Sigmoid colon (tissue), 7 donors: ENCODE data around the gene ANKRD2. TPM values are rescaled to one million over a fixed set of nuclear protein-coding genes. Genes with fewer than 3 reads are reported as not detected.
"Not testable (repeated sequence)": the region's sequence is repeated elsewhere in the genome, so short reads cannot be mapped to it uniquely, and the experiment has no call there.

Experiments used
- DNase-seq: peaks from one replicate; pipeline ENCODE4 v3.0.0-alpha.2; 2019
- H3K27ac ChIP-seq, 4 donors: fragments of 200-600 bp; sonication (generic); one replicate each; pipeline ENCODE4 v1.5.1; 2016 to 2019; ENCODE audit warnings: mild to moderate bottlenecking in 1 of 4
- H3K27me3 ChIP-seq, 3 donors: fragments of 200-600 bp; sonication (generic); one replicate each; pipeline ENCODE4 v1.5.1; 2019; ENCODE audit warnings: mild to moderate bottlenecking in 1 of 3
- H3K36me3 ChIP-seq, 4 donors: fragments of 200-600 bp; sonication (generic); one replicate each; pipeline ENCODE4 v1.5.1; 2016 to 2019
- H3K4me1 ChIP-seq, 4 donors: fragments of 200-600 bp; sonication (generic); one replicate each; pipeline ENCODE4 v1.5.1; 2017 to 2019
- H3K4me3 ChIP-seq, 4 donors: fragments of 200-600 bp; sonication (generic); one replicate each; pipeline ENCODE4 v1.5.1; 2017 to 2019; ENCODE audit warnings: mild to moderate bottlenecking in 2 of 4, moderate library complexity in 1 of 4
- H3K9me3 ChIP-seq, 4 donors: fragments of 200-600 bp in 3 of 4; sonication (generic) in 3 of 4; one replicate each; pipeline versions ENCODE4 v1.5.1 to v1.6.1; 2013 to 2019
- EP300 ChIP-seq, 4 donors: sonication (generic); formaldehyde crosslinking; IDR thresholded peaks; one replicate each; pipeline ENCODE4 v1.6.1; 2017; ENCODE audit warnings: antibody characterized with exemption in 4 of 4
- POLR2A ChIP-seq, 2 donors: fragments of 450-650 bp; IDR thresholded peaks; one replicate each; pipeline ENCODE4 v1.6.1; 2016; ENCODE audit warnings: antibody characterized with exemption in 2 of 2, mild to moderate bottlenecking in 2 of 2, moderate library complexity in 2 of 2
- POLR2AphosphoS5 ChIP-seq, 4 donors: sonication (generic); formaldehyde crosslinking; IDR thresholded peaks; one replicate each; pipeline ENCODE4 v1.6.1; 2017; ENCODE audit warnings: antibody characterized with exemption in 4 of 4
- WGBS, 2 donors: extraction: QIAGEN DNeasy Blood & Tissue Kit; methylation state at CpG; one replicate each; pipeline ENCODE4 v1.1.7; 2013; 5-methylcytosine and 5-hydroxymethylcytosine counted together
- intact Hi-C: fragments of 100-400 bp; cut with DNase I; formaldehyde crosslinking; loops from one replicate; pipeline ENCODE4 v1.15.1; 2023
- polyA plus RNA-seq, 3 donors: library from polyadenylated mRNA; stranded (reverse); fragments of 200-250 nt; gene quantifications; one replicate each; pipeline ENCODE4 v1.2.3, GENCODE V29; 2013
- total RNA-seq, 4 donors: library from RNA; depleted of rRNA; stranded (reverse); fragments of >200 nt; gene quantifications; one replicate each; pipeline ENCODE4 v1.1.0, GENCODE V29; 2016
- TF ChIP-seq, protein P1 (sequence below), 4 experiments: fragments of 450-650 bp in 3 of 4; fragments of 200-600 bp in 1 of 4; IDR thresholded peaks; one replicate each; pipeline ENCODE4 v1.5.1; 2016 to 2019; ENCODE audit warnings: antibody characterized with exemption in 4 of 4, mild to moderate bottlenecking in 3 of 4, moderate library complexity in 2 of 4
- donor health status: healthy with polysubstance abuse.
- donor health status: Bipolar disorder and iron deficiency.
- donor health status: healthy.

Gene ANKRD2
- total and polyA plus RNA-seq, 7 donors, result 0.31 to 1.2 (median 0.49) TPM; not detected in 4

DNA sequence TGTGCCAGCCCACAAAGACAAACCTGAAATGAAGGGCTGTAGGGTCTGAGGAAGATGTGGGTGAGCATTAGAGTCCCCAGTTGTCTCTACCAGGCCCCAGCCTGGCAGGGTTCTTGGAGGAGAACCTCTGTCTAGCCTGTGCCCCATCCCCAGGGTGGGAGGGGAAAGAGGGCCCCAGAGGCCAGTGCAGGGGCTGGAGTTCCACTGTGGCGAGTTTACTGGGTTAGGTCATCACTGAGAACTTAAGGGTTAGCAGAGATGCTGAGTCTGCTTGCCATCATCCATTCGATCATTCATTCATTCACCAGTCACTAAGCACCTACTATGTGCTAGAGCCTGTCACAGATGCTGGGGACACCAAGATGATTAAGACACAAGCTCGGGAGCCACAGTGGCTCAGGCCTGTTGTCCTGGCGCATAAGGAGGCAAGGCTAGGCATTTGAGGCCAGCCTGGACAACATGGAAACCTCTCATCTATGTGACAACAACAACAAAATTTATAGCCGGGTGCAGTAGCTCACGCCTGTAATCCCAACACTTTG, 2.6 kb downstream of the ANKRD2 start:
- Histone ChIP-seq H3K36me3 (peaks cover 0 to 9% (median 3%) of the 10 kb centered on the region in 4 donors), H3K4me1 (peaks cover 0 to 30% (median 22%) of the 10 kb centered on the region in 4 donors), H3K4me3 (no peak overlapping the region), H3K9me3 (no peaks in the 10 kb centered on the region), H3K27ac (peak overlapping the region; percentile 33 to 82 (median 66)), H3K27me3 (no peaks in the 10 kb centered on the region)
- 76 to 88% methylated on average over 6 of the region's 6 CpGs for WGBS, 2 donors
- intact Hi-C loops, result no loop called here
- TF ChIP-seq EP300 (IDR thresholded peaks at IDR 0.05) (no peak), POLR2A (IDR thresholded peaks at IDR 0.05) (no peak), POLR2AphosphoS5 (IDR thresholded peaks at IDR 0.05) (no peak)
- TF ChIP-seq, protein P1, sequence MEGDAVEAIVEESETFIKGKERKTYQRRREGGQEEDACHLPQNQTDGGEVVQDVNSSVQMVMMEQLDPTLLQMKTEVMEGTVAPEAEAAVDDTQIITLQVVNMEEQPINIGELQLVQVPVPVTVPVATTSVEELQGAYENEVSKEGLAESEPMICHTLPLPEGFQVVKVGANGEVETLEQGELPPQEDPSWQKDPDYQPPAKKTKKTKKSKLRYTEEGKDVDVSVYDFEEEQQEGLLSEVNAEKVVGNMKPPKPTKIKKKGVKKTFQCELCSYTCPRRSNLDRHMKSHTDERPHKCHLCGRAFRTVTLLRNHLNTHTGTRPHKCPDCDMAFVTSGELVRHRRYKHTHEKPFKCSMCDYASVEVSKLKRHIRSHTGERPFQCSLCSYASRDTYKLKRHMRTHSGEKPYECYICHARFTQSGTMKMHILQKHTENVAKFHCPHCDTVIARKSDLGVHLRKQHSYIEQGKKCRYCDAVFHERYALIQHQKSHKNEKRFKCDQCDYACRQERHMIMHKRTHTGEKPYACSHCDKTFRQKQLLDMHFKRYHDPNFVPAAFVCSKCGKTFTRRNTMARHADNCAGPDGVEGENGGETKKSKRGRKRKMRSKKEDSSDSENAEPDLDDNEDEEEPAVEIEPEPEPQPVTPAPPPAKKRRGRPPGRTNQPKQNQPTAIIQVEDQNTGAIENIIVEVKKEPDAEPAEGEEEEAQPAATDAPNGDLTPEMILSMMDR (IDR thresholded peaks at IDR 0.05), result no peak
- no peak for DNase-seq

DNA sequence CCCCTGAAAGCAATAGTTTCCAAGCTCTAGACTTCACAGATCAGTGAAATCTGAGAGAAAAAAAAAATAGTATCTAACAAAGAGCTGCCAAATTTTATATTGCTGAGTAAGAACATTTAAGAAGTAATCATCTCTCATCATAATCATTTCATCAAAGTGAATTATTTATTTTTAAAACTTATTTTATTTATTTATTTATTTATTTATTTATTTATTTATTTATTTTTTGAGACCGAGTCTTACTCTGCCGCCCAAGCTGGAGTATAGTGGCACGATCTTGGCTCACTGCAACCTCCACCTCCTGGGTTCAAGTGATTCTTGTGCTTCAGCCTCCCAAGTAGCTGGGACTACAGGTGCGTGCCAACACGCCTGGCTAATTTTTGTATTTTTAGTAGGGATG, 3.9 kb downstream of the ANKRD2 start:
- H3K27me3 ChIP-seq, H3K36me3 ChIP-seq, H3K4me3 ChIP-seq, DNase-seq, intact Hi-C loops, H3K9me3 ChIP-seq: not testable (repeated sequence)
- Histone ChIP-seq H3K4me1 (peaks cover 0 to 30% (median 22%) of the 10 kb centered on the region in 4 donors), H3K27ac (peak overlapping the region in 1 of 4 donors; percentile 82)
- 55 to 74% methylated on average over 5 of the region's 5 CpGs for WGBS, 2 donors

DNA sequence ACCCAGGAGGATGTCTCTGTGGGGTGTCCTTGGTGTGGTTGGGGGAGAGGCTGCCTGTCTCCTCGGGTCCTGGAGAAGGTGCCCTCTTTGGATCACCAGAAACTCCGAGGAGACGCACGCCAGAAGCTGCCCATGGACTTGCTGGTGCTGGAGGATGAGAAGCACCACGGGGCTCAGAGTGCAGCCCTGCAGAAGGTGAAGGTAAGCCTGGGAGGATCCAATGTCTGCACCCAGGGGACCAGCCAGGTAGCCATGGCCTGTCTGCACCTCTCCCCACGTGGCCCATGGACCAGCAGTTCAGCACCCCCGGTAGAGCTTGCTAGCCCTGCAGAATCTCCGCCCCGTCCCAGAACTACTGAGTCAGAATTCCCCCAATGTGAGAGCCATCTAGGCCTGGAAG, 5.1 kb downstream of the ANKRD2 start:
- Histone ChIP-seq H3K4me1 (peaks cover 0 to 21% (median 14%) of the 10 kb centered on the region in 4 donors), H3K4me3 (no peak overlapping the region), H3K27ac (no peak overlapping the region), H3K9me3 (no peaks in the 10 kb centered on the region), H3K36me3 (no peaks in the 10 kb centered on the region), H3K27me3 (no peaks in the 10 kb centered on the region)
- TF ChIP-seq, protein P1 (IDR thresholded peaks at IDR 0.05), result no peak
- TF ChIP-seq POLR2A (IDR thresholded peaks at IDR 0.05) (no peak), POLR2AphosphoS5 (IDR thresholded peaks at IDR 0.05) (no peak), EP300 (IDR thresholded peaks at IDR 0.05) (no peak)
- intact Hi-C loops, result no loop called here
- WGBS, 2 donors, result 77 to 82% methylated on average over 9 of the region's 9 CpGs
- DNase-seq, result no peak

DNA sequence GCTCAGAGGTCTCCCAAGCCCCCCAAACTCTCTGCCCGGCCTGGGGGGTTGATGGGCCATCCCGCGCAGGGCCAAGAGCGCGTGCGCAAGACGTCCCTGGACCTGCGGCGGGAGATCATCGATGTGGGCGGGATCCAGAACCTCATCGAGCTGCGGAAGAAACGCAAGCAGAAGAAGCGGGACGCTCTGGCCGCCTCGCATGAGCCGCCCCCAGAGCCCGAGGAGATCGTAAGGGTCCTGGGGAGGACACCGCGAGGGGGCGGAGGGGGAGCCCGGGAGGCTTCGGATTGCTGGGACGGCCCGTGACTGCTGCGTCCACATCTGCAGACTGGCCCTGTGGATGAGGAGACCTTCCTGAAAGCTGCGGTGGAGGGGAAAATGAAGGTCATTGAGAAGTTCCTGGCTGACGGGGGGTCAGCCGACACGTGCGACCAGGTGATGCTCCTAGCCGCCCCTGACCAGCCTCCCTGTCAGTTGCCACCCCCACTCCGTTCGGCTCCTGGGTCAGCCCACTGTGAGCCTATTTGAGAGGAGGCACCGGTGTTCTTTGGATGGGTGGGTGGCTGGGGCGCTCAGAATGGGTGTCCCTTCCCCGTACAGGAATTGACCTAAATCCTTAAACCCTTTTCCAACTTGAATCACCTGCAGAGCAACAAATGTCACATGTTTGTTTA, 5.7 kb downstream of the ANKRD2 start:
- intact Hi-C loops, result no loop called here

More for the DNA sequence above, 5.7 kb downstream of the ANKRD2 start:
- no peaks in the 10 kb centered on the region for H3K36me3 ChIP-seq
- peaks cover 0 to 15% (median 12%) of the 10 kb centered on the region in 4 donors for H3K4me1 ChIP-seq
- peak overlapping the region in 1 of 4 donors; percentile 15 for H3K4me3 ChIP-seq
- TF ChIP-seq POLR2AphosphoS5 (IDR thresholded peaks at IDR 0.05) (no peak), POLR2A (IDR thresholded peaks at IDR 0.05) (no peak), EP300 (IDR thresholded peaks at IDR 0.05) (no peak)
- TF ChIP-seq, protein P1 (IDR thresholded peaks at IDR 0.05), result no peak
- H3K27me3 ChIP-seq, result no peaks in the 10 kb centered on the region
- no peak overlapping the region for H3K27ac ChIP-seq
- WGBS, 2 donors, result 75 to 80% methylated on average over 40 of the region's 40 CpGs
- DNase-seq, result no peak
- H3K9me3 ChIP-seq, result no peaks in the 10 kb centered on the region
